LNCaP clone FGC (cell line): ENCODE results near the gene PCOLCE2.
"Not testable (repeated sequence)": the region's sequence is repeated elsewhere in the genome, so short reads cannot be mapped to it uniquely, and the experiment has no call there.

Source experiments
- DNase-seq: peaks from one replicate; pipeline ENCODE4 v3.0.0-alpha.2; 2011; ENCODE audit warnings: low read depth
- H3K4me3 ChIP-seq: 2 replicates; pipeline ENCODE4 v1.5.1; 2011; ENCODE audit warnings: mild to moderate bottlenecking, low read depth, low read length, control low read depth
- CTCF ChIP-seq: IDR thresholded peaks from 2 replicates; pipeline ENCODE4 v1.5.1; 2012; ENCODE audit warnings: mild to moderate bottlenecking; ENCODE audit not compliant: control insufficient read depth, insufficient read depth; ENCODE audit errors: extremely low read depth

Gene PCOLCE2

DNA sequence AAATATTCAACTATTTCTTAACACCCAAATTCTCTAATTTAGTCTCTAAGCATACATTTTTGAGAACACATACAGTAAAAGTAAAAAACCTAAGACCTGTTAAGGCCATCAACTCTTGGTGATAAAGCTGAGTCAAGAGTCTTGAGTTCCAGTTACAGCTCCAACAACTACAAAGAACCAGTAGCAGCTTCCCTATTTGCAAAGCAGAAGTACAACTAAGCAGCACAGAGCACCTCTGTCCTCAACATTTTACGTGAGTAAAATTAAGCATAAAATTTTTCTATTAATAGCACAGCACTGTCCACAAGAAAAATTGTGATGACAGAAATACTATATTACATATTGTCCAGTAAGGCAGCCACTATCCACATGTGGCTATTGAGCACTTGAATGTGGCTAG is 4.4 kb downstream of the PCOLCE2 start:
- no peak for DNase-seq
- no peak for TF ChIP-seq CTCF
- no peak overlapping the region for H3K4me3 ChIP-seq

- DNase-seq, H3K4me3 ChIP-seq: not testable (repeated sequence)
Measured at GRCh38 chr3:142883534-142883933, 5.3 kb downstream of the PCOLCE2 start.

DNA sequence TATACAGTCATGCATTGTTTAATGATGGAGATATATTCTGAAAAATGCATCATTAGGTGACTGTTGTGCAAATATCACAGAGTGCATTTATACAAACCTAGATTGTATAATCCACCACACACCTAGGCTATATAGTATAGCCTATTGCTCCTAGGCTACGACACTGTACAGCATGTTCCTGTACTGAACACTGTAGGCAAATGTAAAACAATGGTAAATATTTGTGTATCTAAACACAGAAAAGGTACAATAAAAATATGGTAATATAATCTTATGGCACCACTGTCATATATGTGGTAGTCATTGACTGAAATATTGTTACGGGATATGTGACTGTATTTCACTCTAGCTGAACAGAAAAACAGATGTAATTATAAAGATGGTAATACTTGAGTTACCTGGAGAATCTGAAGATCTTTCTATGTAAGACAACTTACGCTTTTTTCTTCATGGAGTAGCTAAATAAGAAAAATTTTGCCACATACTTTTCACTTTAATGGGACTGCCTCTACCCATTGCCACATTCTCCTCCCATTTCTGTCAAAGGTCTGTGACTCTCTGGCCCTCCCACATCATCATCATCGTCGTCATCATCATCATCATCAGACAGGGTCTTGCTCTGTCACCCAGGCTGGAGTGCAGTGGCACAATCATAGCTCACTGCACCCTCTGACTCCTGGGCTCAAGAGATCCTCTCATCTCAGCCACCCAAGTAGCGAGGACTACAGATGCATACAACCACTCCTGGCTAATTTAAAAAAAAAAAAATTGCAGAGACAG is 7.2 kb downstream of the PCOLCE2 start:
- no peak for DNase-seq
- no peak for TF ChIP-seq CTCF
- H3K4me3 ChIP-seq = no peak overlapping the region

GRCh38 chr3:142878649-142879300 is 10.1 kb downstream of the PCOLCE2 start:
- DNase-seq = no peak
- no peak overlapping the region for H3K4me3 ChIP-seq
- no peak for TF ChIP-seq CTCF

DNA sequence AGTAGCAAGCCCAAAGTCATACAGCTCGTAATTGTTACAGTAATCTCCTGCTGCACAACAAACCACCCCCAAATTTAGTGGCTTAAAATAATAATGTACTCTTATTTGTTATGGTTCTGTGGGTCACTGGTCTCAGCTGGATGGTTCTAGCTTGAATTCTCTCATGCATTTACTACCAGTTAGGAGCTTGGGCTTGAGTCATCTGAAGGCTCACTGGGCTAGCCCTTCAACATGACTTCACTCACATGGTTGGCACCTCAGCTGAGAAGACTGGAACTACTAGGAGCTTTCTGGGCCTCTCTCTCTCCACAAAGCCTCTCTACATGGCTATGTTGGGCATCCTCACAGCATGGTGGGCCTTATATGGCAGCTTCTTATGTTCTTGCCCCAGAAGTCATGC is 12.5 kb downstream of the PCOLCE2 start:
- TF ChIP-seq CTCF = no peak
- no peak for DNase-seq
- no peak overlapping the region for H3K4me3 ChIP-seq

GRCh38 chr3:142875583-142876207 is 13.2 kb downstream of the PCOLCE2 start:
- H3K4me3 ChIP-seq = no peak overlapping the region
- no peak for TF ChIP-seq CTCF
- no peak for DNase-seq

DNA sequence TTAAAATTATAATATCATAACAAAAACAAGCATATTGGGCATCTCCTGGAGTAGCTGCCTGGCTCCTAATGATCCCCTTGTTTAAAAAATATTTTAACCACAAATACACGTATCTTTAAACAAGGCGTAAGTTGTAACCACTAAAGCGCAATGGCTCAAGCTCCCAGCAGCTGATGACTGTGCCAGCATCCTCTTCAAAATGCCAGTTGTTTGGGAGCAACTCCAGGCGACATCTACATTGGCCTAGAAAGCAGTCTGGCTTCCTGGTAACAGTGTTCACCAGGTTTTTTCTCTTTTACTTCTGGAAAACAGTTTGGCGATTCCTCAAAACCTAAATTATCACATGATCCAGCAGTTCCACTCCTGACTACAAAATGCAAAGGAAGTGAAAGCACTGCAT is 13.8 kb downstream of the PCOLCE2 start:
- no peak for DNase-seq
- no peak overlapping the region for H3K4me3 ChIP-seq
- no peak for TF ChIP-seq CTCF

DNA sequence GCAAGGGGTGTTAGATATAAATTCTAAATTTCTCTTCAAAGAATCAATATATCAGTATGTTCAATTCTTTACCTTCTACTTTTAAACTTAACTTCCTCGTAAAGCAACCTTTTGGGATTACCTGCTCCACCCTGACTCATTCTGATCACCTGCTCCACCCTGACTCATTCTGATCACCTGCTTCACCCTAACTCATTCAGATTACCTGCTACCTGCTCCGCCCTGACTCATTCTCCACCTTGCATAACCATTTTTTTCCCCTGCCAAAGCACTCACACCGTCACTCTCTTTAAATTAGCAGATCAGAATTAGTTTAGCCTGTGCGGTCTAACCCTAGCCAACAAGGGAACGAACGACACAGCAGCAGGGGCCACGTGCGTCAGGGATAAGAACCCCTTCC is 20.5 kb downstream of the PCOLCE2 start:
- not testable (repeated sequence) for DNase-seq

More for the DNA sequence above, 20.5 kb downstream of the PCOLCE2 start:
- not testable (repeated sequence) for H3K4me3 ChIP-seq
